MV-4-11 (cell line): ENCODE data around the gene CAMK2N2.
A peak's percentile ranks its signal among the peaks of the same experiment; 100 is the strongest.
"Not testable (repeated sequence)": the region's sequence is repeated elsewhere in the genome, so short reads cannot be mapped to it uniquely, and the experiment has no call there.

Source experiments
- DNase-seq: peaks from one replicate; lab custom pipeline; 2025; lab: John Stamatoyannopoulos, UW

The CAMK2N2 gene

GRCh38 chr3:184272269-184272668 is 10.9 kb upstream of the CAMK2N2 start:
- no peak for DNase-seq

GRCh38 chr3:184267249-184267648 is 5.9 kb upstream of the CAMK2N2 start:
- DNase-seq: not testable (repeated sequence)

- no peak for DNase-seq
Observed at GRCh38 chr3:184262764-184263179, 1.4 kb upstream of the CAMK2N2 start.

- no peak for DNase-seq
Observed at GRCh38 chr3:184261854-184262763, 756 bp upstream of the CAMK2N2 start.

- no peak for DNase-seq
Observed at GRCh38 chr3:184260724-184261269, 556 bp downstream of the CAMK2N2 start.

- peak; percentile 4 for DNase-seq
Observed at GRCh38 chr3:184259878-184260723, 1.3 kb downstream of the CAMK2N2 start.

GRCh38 chr3:184259396-184259877 is 1.9 kb downstream of the CAMK2N2 start:
- no peak for DNase-seq

- no peak for DNase-seq
Observed at GRCh38 chr3:184258926-184259325, 2.4 kb downstream of the CAMK2N2 start.

- DNase-seq: no peak
Observed at GRCh38 chr3:184257083-184257915, 4.1 kb downstream of the CAMK2N2 start.

- DNase-seq: no peak
Observed at GRCh38 chr3:184255291-184256039, 5.9 kb downstream of the CAMK2N2 start.

GRCh38 chr3:184250167-184250828 is 11.1 kb downstream of the CAMK2N2 start:
- peak; percentile 91 for DNase-seq

- DNase-seq: peak; percentile 98
Observed at GRCh38 chr3:184249412-184250166, 11.8 kb downstream of the CAMK2N2 start, which contains the start of gene EEF1AKMT4. Gene EEF1AKMT4, plus strand, starts transcription at chr3:184249672. Its CDS starts 23 bp downstream, at chr3:184249695.

- DNase-seq: peak; percentile 76
Observed at GRCh38 chr3:184248454-184249411, 12.6 kb downstream of the CAMK2N2 start, which contains the start of gene ALG3. Gene ALG3, minus strand, starts transcription at chr3:184248962. Its CDS starts 22 bp downstream, at chr3:184248940.

- no peak for DNase-seq
Observed at GRCh38 chr3:184242297-184242685, 19.1 kb downstream of the CAMK2N2 start.

- no peak for DNase-seq
Observed at GRCh38 chr3:184241447-184242296, 19.7 kb downstream of the CAMK2N2 start.

GRCh38 chr3:184241141-184241446 is 20.3 kb downstream of the CAMK2N2 start:
- no peak for DNase-seq
